HCT116 (cell line): ENCODE results near the gene HAP1. TPM values are rescaled to one million over a fixed set of nuclear protein-coding genes. Genes with fewer than 3 reads are reported as not detected.

Experiments
- ATAC-seq: fragments of 200-7000 bp; cut with Tn5 transposase; 2 replicates; pipeline ENCODE4 v1.9.1; 2020; ENCODE audit warnings: mild to moderate bottlenecking, moderate library complexity
- BruUV-seq: library from RNA; stranded (reverse); fragments of 400-500 nt; replicated peaks from 2 replicates; lab custom pipeline; 2021; lab: Mats Ljungman, UMichigan
- CTCF ChIA-PET: fragments of 300-600 bp; sonication (Branson Sonifier 250); formaldehyde crosslinking; loops from one replicate; lab custom pipeline; 2021; ENCODE audit warnings: antibody characterized with exemption; lab: Charles Lee
- POLR2A ChIA-PET: fragments of 300-600, 350-600 bp; sonication (Branson Sonifier 250); formaldehyde crosslinking; loops from one replicate; lab custom pipeline; 2021; ENCODE audit warnings: antibody characterized with exemption; lab: Charles Lee
- RAD21 ChIA-PET, 2 experiments: fragments of 300-600 bp; sonication (Branson Sonifier 250); formaldehyde crosslinking; loops; one replicate each; lab custom pipeline; 2023; ENCODE audit warnings: low total read pairs in 2 of 2; ENCODE audit not compliant: uncharacterized antibody in 2 of 2, unreplicated experiment in 2 of 2, low non-redundant PET in 1 of 2; lab: Charles Lee
- DNase-seq: peaks from one replicate; pipeline ENCODE4 v3.0.0-alpha.2; 2010; ENCODE audit warnings: low read depth, low spot score
- H2AFZ ChIP-seq: fragments of 200-600 bp; shearing (Covaris generic), sonication (generic); 2 replicates; pipeline ENCODE4 v1.6.1; 2017; ENCODE audit warnings: low read depth, mixed run types, mixed read lengths, antibody characterized with exemption, low read length; ENCODE audit not compliant: poor library complexity, severe bottlenecking
- H3K27ac ChIP-seq: 2 replicates; pipeline ENCODE4 v1.5.1; 2012; ENCODE audit warnings: low read depth, low read length
- H3K27me3 ChIP-seq: fragments of 200-600 bp; sonication (generic); 2 replicates; pipeline ENCODE4 v1.6.1; 2016; ENCODE audit warnings: mixed run types, low read length, mixed read lengths; ENCODE audit not compliant: insufficient read depth
- H3K36me3 ChIP-seq, 2 experiments: fragments of 200-500 bp in 1 of 2; fragments of 200-600 bp in 1 of 2; sonication (Bioruptor generic) in 1 of 2; sonication (generic) in 1 of 2; 2 replicates each; pipeline versions ENCODE4 v1.5.1 to v1.6.1; 2014 to 2016; ENCODE audit warnings: low read length in 2 of 2, inconsistent platforms in 1 of 2, mixed read lengths in 1 of 2, mixed run types in 1 of 2; ENCODE audit not compliant: insufficient read depth in 2 of 2, control insufficient read depth in 1 of 2
- H3K4me1 ChIP-seq, 2 experiments: fragments of 200-600 bp in 1 of 2; sonication (generic) in 1 of 2; 2 replicates each; pipeline versions ENCODE4 v1.5.1 to v1.6.1; 2012 to 2017; ENCODE audit warnings: low read length in 2 of 2, inconsistent platforms in 1 of 2, mild to moderate bottlenecking in 1 of 2, mixed read lengths in 1 of 2, mixed run types in 1 of 2, moderate library complexity in 1 of 2; ENCODE audit not compliant: insufficient read depth in 2 of 2, control insufficient read depth in 1 of 2
- H3K4me2 ChIP-seq: fragments of 200-600 bp; sonication (generic); 2 replicates; pipeline ENCODE4 v1.6.1; 2017; ENCODE audit warnings: mixed run types, low read length, mixed read lengths
- H3K4me3 ChIP-seq, 2 experiments: fragments of 200-600 bp in 1 of 2; sonication (generic) in 1 of 2; replicated peaks in 1 of 2; 2 replicates each; pipeline ENCODE4 v1.5.1; 2011 to 2016; ENCODE audit warnings: low read length in 2 of 2, control low read depth in 1 of 2, low read depth in 1 of 2, mild to moderate bottlenecking in 1 of 2, mixed read lengths in 1 of 2, mixed run types in 1 of 2
- H3K79me2 ChIP-seq: fragments of 200-600 bp; sonication (generic); 2 replicates; pipeline ENCODE4 v1.6.1; 2017; ENCODE audit warnings: mild to moderate bottlenecking, mixed run types, low read length, moderate library complexity, mixed read lengths; ENCODE audit not compliant: insufficient read depth
- H3K9ac ChIP-seq: fragments of 200-600 bp; sonication (generic); 2 replicates; pipeline ENCODE4 v1.6.1; 2016; ENCODE audit warnings: low read length, mixed read lengths
- H3K9me2 ChIP-seq: fragments of 200-600 bp; sonication (generic), shearing (Covaris generic); 2 replicates; pipeline ENCODE4 v1.6.1; 2017; ENCODE audit warnings: mixed run types, mild to moderate bottlenecking, moderate library complexity; ENCODE audit not compliant: insufficient read depth
- H3K9me3 ChIP-seq, 2 experiments: fragments of 200-500 bp in 1 of 2; fragments of 200-600 bp in 1 of 2; sonication (Bioruptor generic) in 1 of 2; sonication (generic) in 1 of 2; 2 replicates each; pipeline ENCODE4 v1.6.1; 2014 to 2017; ENCODE audit warnings: low read length in 2 of 2, mixed read lengths in 2 of 2, inconsistent platforms in 1 of 2, low read depth in 1 of 2, mild to moderate bottlenecking in 1 of 2, mixed run types in 1 of 2, moderate library complexity in 1 of 2; ENCODE audit not compliant: control insufficient read depth in 1 of 2, insufficient read depth in 1 of 2
- H4K20me1 ChIP-seq: fragments of 200-600 bp; sonication (generic), shearing (Covaris generic); 2 replicates; pipeline ENCODE4 v1.6.1; 2017; ENCODE audit warnings: mixed run types, mild to moderate bottlenecking, moderate library complexity; ENCODE audit not compliant: insufficient read depth
- CEBPB ChIP-seq: IDR thresholded peaks from 2 replicates; pipeline ENCODE4 v1.6.1; 2012; ENCODE audit warnings: low read depth
- FOSL1 ChIP-seq: IDR thresholded peaks from 2 replicates; pipeline ENCODE4 v1.6.1; 2012; ENCODE audit warnings: low read depth
- JUND ChIP-seq: IDR thresholded peaks from 2 replicates; pipeline ENCODE4 v1.6.1; 2012
- POLR2A ChIP-seq: IDR thresholded peaks from 2 replicates; pipeline ENCODE4 v1.7.0; 2011; ENCODE audit warnings: borderline replicate concordance; ENCODE audit not compliant: insufficient read depth, insufficient read length; ENCODE audit errors: extremely low read depth
- POLR2AphosphoS5 ChIP-seq: IDR thresholded peaks from 2 replicates; pipeline ENCODE4 v1.6.1; 2011; ENCODE audit warnings: mild to moderate bottlenecking, low read depth, low read length, moderate library complexity
- SP1 ChIP-seq: IDR thresholded peaks from 2 replicates; pipeline ENCODE4 v1.6.1; 2012; ENCODE audit warnings: low read depth
- TCF7L2 ChIP-seq: IDR thresholded peaks from 2 replicates; pipeline ENCODE4 v1.7.0; 2011; ENCODE audit warnings: borderline replicate concordance, inconsistent platforms; ENCODE audit not compliant: insufficient read depth, insufficient read length; ENCODE audit errors: extremely low read depth
- ZFX ChIP-seq: fragments of 450-650 bp; IDR thresholded peaks from 2 replicates; pipeline ENCODE4 v1.6.1; 2017
- intact Hi-C: fragments of 100-400 bp; cut with micrococcal nuclease; formaldehyde crosslinking; loops from 2 replicates; pipeline ENCODE4 v1.10.0; 2022
- total RNA-seq: library from RNA; stranded (reverse); gene quantifications from one replicate; pipeline ENCODE4 v1.2.1, GENCODE V29; 2021; ENCODE audit not compliant: unreplicated experiment
- TF ChIP-seq, protein P1 (sequence below): IDR thresholded peaks from 2 replicates; pipeline ENCODE4 v1.6.1; 2011; ENCODE audit warnings: mild to moderate bottlenecking, low read length, moderate library complexity; ENCODE audit not compliant: insufficient replicate concordance; ENCODE audit errors: extremely low read depth

HAP1 gene
- total RNA-seq, 1 experiment from 2014 or later = 3.4 TPM

GRCh38 chr17:41711669-41712400, 22.6 kb downstream of the HAP1 start, which contains the start of gene GAST:
TSS of gene GAST (plus strand) at chr17:41712331. CDS start at chr17:41715437, 3,106 bp downstream.
- Histone ChIP-seq H3K27me3 (no peaks in the 10 kb centered on the region), H3K4me3 (no peak within 1 kb of the TSS), H2AFZ (no peak within 1 kb of the TSS), H3K36me3 (no peaks in the 10 kb centered on the region), H3K9me3 (no peaks in the 10 kb centered on the region), H3K9ac (no peak within 1 kb of the TSS), H3K4me2 (no peak within 1 kb of the TSS), H3K4me1 (peaks cover 0 to 6% of the 10 kb centered on the region in 2 experiments; a peak in 2 of 4 replicates), H3K9me2 (no peaks in the 10 kb centered on the region), H3K27ac (no peak within 1 kb of the TSS), H4K20me1 (no peaks in the 10 kb centered on the region), H3K79me2 (no peaks in the 10 kb centered on the region)
- TF ChIP-seq JUND (no peak), TCF7L2 (no peak), FOSL1 (no peak), SP1 (no peak), ZFX (no peak), POLR2A (no peak), CEBPB (no peak), POLR2AphosphoS5 (no peak)
- TF ChIP-seq, protein P1, sequence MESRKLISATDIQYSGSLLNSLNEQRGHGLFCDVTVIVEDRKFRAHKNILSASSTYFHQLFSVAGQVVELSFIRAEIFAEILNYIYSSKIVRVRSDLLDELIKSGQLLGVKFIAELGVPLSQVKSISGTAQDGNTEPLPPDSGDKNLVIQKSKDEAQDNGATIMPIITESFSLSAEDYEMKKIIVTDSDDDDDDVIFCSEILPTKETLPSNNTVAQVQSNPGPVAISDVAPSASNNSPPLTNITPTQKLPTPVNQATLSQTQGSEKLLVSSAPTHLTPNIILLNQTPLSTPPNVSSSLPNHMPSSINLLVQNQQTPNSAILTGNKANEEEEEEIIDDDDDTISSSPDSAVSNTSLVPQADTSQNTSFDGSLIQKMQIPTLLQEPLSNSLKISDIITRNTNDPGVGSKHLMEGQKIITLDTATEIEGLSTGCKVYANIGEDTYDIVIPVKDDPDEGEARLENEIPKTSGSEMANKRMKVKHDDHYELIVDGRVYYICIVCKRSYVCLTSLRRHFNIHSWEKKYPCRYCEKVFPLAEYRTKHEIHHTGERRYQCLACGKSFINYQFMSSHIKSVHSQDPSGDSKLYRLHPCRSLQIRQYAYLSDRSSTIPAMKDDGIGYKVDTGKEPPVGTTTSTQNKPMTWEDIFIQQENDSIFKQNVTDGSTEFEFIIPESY = no peak
- CTCF ChIA-PET = interaction anchor here (1.6 kb wide), 1 partner anchor 16 kb away, joined by 5 read pairs; no protein-coding TSS in a partner anchor
- DNase-seq = no peak
- RAD21 ChIA-PET = no interaction called here
- no peak for ATAC-seq
- intact Hi-C loops = no loop called here
- no TSS peak for BruUV-seq
- POLR2A ChIA-PET = interaction anchor here (1.1 kb wide), 1 partner anchor 23 kb away, joined by 3 read pairs; the partner anchor contains the start of gene EIF1
